ENCODE data around the gene MYH2. TPM values are rescaled to one million over a fixed set of nuclear protein-coding genes. Genes with fewer than 3 reads are reported as not detected.
"Not testable (repeated sequence)": the region's sequence is repeated elsewhere in the genome, so short reads cannot be mapped to it uniquely, and the experiment has no call there.

The MYH2 gene
- total RNA-seq, 1 experiment from 2014 or later: not detected

GRCh38 chr17:10547351-10547750 is 2.1 kb downstream of the MYH2 start:
- no peak for TF ChIP-seq CTCF (IDR thresholded peaks at IDR 0.05; ENCODE audit: unreplicated experiment)
- intact Hi-C loops (cut with micrococcal nuclease): no loop called here
- no TSS peak for BruUV-seq (replicated peaks)
- ChIA-PET POLR2A (no interaction called here), CTCF (no interaction called here)
- H3K36me3 Mint-ChIP-seq (ENCODE audit: insufficient read depth, unreplicated experiment): no peaks in the 10 kb centered on the region
- no peaks in the 10 kb centered on the region for H3K27me3 Mint-ChIP-seq (ENCODE audit: insufficient read depth, unreplicated experiment)
- no peak overlapping the region for H3K4me3 Mint-ChIP-seq (ENCODE audit: unreplicated experiment)
- no peak for DNase-seq (ENCODE audit: unreplicated experiment)
- H3K9me3 Mint-ChIP-seq (ENCODE audit: unreplicated experiment): no peaks in the 10 kb centered on the region
- H3K4me1 Mint-ChIP-seq (ENCODE audit: insufficient read depth, unreplicated experiment): peaks cover 6% of the 10 kb centered on the region
- no peak overlapping the region for H3K27ac Mint-ChIP-seq (ENCODE audit: low read depth, unreplicated experiment)

DNA sequence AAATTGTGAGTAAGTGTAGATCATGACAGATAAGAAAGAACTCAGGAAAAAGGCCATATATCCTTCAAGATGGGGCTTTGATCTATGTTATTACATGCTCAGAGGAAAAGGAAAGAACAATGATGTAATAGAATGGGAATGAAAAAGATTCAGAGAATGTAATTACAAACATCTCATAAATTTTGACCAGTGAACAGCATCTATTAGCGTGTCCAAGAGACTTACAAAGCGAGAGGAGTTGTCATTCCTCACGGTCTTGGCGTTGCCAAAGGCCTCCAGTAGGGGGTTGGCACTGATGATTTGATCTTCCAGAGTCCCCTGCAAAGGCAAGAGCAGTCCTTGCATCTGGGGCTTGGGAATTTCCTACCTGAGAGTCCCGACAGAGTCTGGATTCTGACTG is 6.0 kb downstream of the MYH2 start:
- H3K36me3 Mint-ChIP-seq (ENCODE audit: insufficient read depth, unreplicated experiment); H3K27ac Mint-ChIP-seq (ENCODE audit: low read depth, unreplicated experiment); H3K9me3 Mint-ChIP-seq (ENCODE audit: unreplicated experiment); H3K27me3 Mint-ChIP-seq (ENCODE audit: insufficient read depth, unreplicated experiment); POLR2A ChIA-PET; CTCF ChIA-PET; BruUV-seq (replicated peaks); DNase-seq (ENCODE audit: unreplicated experiment); intact Hi-C loops (cut with micrococcal nuclease); H3K4me3 Mint-ChIP-seq (ENCODE audit: unreplicated experiment); H3K4me1 Mint-ChIP-seq (ENCODE audit: insufficient read depth, unreplicated experiment): not testable (repeated sequence)

GRCh38 chr17:10541179-10541578 is 8.3 kb downstream of the MYH2 start:
- POLR2A ChIA-PET; DNase-seq (ENCODE audit: unreplicated experiment); BruUV-seq (replicated peaks); H3K9me3 Mint-ChIP-seq (ENCODE audit: unreplicated experiment); intact Hi-C loops (cut with micrococcal nuclease); H3K4me3 Mint-ChIP-seq (ENCODE audit: unreplicated experiment); H3K4me1 Mint-ChIP-seq (ENCODE audit: insufficient read depth, unreplicated experiment); H3K36me3 Mint-ChIP-seq (ENCODE audit: insufficient read depth, unreplicated experiment); CTCF ChIA-PET; H3K27ac Mint-ChIP-seq (ENCODE audit: low read depth, unreplicated experiment): not testable (repeated sequence)
- peaks cover 10% of the 10 kb centered on the region for H3K27me3 Mint-ChIP-seq (ENCODE audit: insufficient read depth, unreplicated experiment)

- intact Hi-C loops (cut with micrococcal nuclease): no loop called here
- ChIA-PET POLR2A (no interaction called here), CTCF (no interaction called here)
- no peak overlapping the region for H3K4me3 Mint-ChIP-seq (ENCODE audit: unreplicated experiment)
- no TSS peak for BruUV-seq (replicated peaks)
- DNase-seq (ENCODE audit: unreplicated experiment): no peak
- H3K4me1 Mint-ChIP-seq (ENCODE audit: insufficient read depth, unreplicated experiment): no peaks in the 10 kb centered on the region
- TF ChIP-seq CTCF (IDR thresholded peaks at IDR 0.05; ENCODE audit: unreplicated experiment): no peak
- H3K36me3 Mint-ChIP-seq (ENCODE audit: insufficient read depth, unreplicated experiment): no peaks in the 10 kb centered on the region
- H3K27ac Mint-ChIP-seq (ENCODE audit: low read depth, unreplicated experiment): no peak overlapping the region
- H3K27me3 Mint-ChIP-seq (ENCODE audit: insufficient read depth, unreplicated experiment): peaks cover 59% of the 10 kb centered on the region
- peaks cover 7% of the 10 kb centered on the region for H3K9me3 Mint-ChIP-seq (ENCODE audit: unreplicated experiment)
These were observed 17.4 kb downstream of the MYH2 start for GRCh38 chr17:10532026-10532425.

DNA sequence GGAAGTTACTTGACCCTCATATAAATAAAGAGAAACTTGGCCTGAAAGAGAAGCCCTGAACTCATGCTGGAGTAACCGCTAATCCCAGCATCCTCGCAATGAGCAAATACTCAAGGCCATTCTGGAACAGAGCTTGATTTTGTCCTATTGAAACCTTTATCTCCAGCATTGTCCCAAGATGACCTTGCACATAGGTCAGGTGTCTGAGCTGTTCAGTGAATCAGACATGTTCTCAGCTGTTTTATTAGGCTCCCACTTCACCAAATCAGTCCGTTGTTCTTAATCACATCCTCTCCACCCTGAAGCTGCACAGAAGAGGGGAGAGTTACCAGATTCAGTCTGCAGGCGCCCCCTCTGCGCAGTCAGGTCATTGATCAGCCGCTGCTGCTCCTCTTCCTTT is 22.0 kb downstream of the MYH2 start:
- no peak for DNase-seq (ENCODE audit: unreplicated experiment)
- POLR2A ChIA-PET: no interaction called here
- CTCF ChIA-PET: no interaction called here
- Mint-ChIP-seq H3K9me3 (ENCODE audit: unreplicated experiment) (peaks cover 7% of the 10 kb centered on the region), H3K27me3 (ENCODE audit: insufficient read depth, unreplicated experiment) (peaks cover 88% of the 10 kb centered on the region), H3K27ac (ENCODE audit: low read depth, unreplicated experiment) (no peak overlapping the region), H3K4me3 (ENCODE audit: unreplicated experiment) (no peak overlapping the region), H3K36me3 (ENCODE audit: insufficient read depth, unreplicated experiment) (no peaks in the 10 kb centered on the region), H3K4me1 (ENCODE audit: insufficient read depth, unreplicated experiment) (no peaks in the 10 kb centered on the region)
- intact Hi-C loops (cut with micrococcal nuclease): no loop called here
- TF ChIP-seq CTCF (IDR thresholded peaks at IDR 0.05; ENCODE audit: unreplicated experiment): no peak
- BruUV-seq (replicated peaks): no TSS peak

Measured in MCF 10A (cell line).